Pancreas (tissue), 10 donors: ENCODE measurements around the gene RFX6. TPM values are rescaled to one million over a fixed set of nuclear protein-coding genes. Genes with fewer than 3 reads are reported as not detected.

ENCODE experiments used
- ATAC-seq, 4 donors: fragments of 200-7000 bp; cut with Tn5 transposase; one replicate each; pipeline versions ENCODE4 v1.8.0 to v1.9.1; 2020; ENCODE audit warnings: mild to moderate bottlenecking in 4 of 4, moderate library complexity in 4 of 4
- DNase-seq, 6 donors: peaks; one replicate each; pipeline ENCODE4 v3.0.0-alpha.2; 2020
- FAIRE-seq: peaks from 2 replicates; lab custom pipeline; 2012; peaks lifted over from hg19 to GRCh38; lab: Jason Lieb, UNC
- H3K27ac ChIP-seq, 4 donors: fragments of 200-600 bp; sonication (generic); 1 replicate in 3 of 4; 2 replicates in 1 of 4; pipeline versions ENCODE4 v1.5.0 to v1.8.0; 2020
- H3K27me3 ChIP-seq, 4 donors: fragments of 200-600 bp; one replicate each; pipeline ENCODE4 v1.8.0; 2021
- H3K36me3 ChIP-seq, 3 donors: fragments of 200-600 bp; sonication (generic) in 1 of 3; one replicate each; pipeline versions ENCODE4 v1.5.0 to v1.8.0; 2020 to 2021
- H3K4me1 ChIP-seq, 3 donors: fragments of 200-600 bp; one replicate each; pipeline ENCODE4 v1.8.0; 2021
- H3K4me3 ChIP-seq, 4 donors: fragments of 200-600 bp; sonication (generic) in 2 of 4; one replicate each; pipeline versions ENCODE4 v1.5.0 to v1.8.0; 2020 to 2021
- H3K9me3 ChIP-seq, 4 donors: fragments of 200-600 bp; one replicate each; pipeline ENCODE4 v1.8.0; 2021
- WGBS, 2 donors: extraction: QIAGEN DNeasy Blood & Tissue Kit; methylation state at CpG; one replicate each; pipeline ENCODE4 v1.1.7; 2013; 5-methylcytosine and 5-hydroxymethylcytosine counted together
- intact Hi-C, 3 donors: fragments of 100-400 bp; cut with DNase I; formaldehyde crosslinking; loops; one replicate each; pipeline versions ENCODE4 v1.11.1 to v1.14.2; 2022
- polyA plus RNA-seq, 2 donors: library from polyadenylated mRNA; stranded (reverse); fragments of 200-250 nt; gene quantifications; one replicate each; pipeline ENCODE4 v1.2.3, GENCODE V29; 2013
- total RNA-seq, 6 donors: library from RNA; stranded (reverse); fragmentation: NEBNext Ultra II Directional in 4 of 6; extraction: Animal tissue kit (Norgen Biotek cat#: 25700) in 4 of 6; gene quantifications; one replicate each; pipeline versions ENCODE4 v1.2.1 to v1.2.4, GENCODE V29; 2021 to 2023
- TF ChIP-seq, protein P1 (sequence below), 4 donors: fragments of 200-600 bp; sonication (generic) in 3 of 4; IDR thresholded peaks; one replicate each; pipeline versions ENCODE4 v1.5.0 to v1.8.0; 2021; ENCODE audit warnings: antibody characterized with exemption in 4 of 4
- donor health status: healthy with polysubstance abuse.
- donor health status: DM: no; HTN: no; CAD: no; lungs with moderate emphysema.
- donor health status: DM: no; HTN: no; CAD: no.
- donor health status: control.
- donor health status: control.
- donor health status: Bipolar disorder and iron deficiency.
- donor health status: DM: yes; HTN: yes; CAD: no.
- donor health status: DM: no; HTN: no; CAD: no.
- donor health status: DM: no; HTN: no; CAD: no.
- donor health status: DM: yes; HTN: yes; CAD: no.

The RFX6 gene
- total and polyA plus RNA-seq, 8 donors: 0.51 to 20.8 (median 2.3) TPM

DNA sequence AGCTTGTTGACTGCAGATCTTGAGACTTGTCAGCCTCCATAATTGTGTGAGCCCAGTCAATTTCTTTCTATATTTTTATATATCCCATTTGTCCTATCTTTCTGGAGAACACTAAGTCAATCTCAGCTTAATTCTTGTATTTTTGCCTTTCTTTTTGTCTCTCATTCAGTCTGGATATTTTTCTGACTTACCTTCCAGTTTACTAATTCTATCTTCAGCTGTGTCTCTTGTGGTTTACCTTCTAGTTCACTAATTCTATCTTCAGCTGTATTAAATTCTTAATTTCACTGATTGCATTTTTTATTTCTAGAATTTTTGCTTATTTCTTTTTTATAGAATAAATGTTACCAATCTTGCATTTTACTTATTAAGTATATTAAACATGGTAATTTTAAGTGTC, 17.8 kb upstream of the RFX6 start:
- ATAC-seq (no peak), FAIRE-seq (no peak), DNase-seq (no peak)
- Histone ChIP-seq H3K27ac (no peak overlapping the region), H3K9me3 (no peaks in the 10 kb centered on the region), H3K4me1 (no peaks in the 10 kb centered on the region), H3K27me3 (no peaks in the 10 kb centered on the region), H3K4me3 (no peak overlapping the region), H3K36me3 (no peaks in the 10 kb centered on the region)
- intact Hi-C loops: no loop called here
- TF ChIP-seq, protein P1, sequence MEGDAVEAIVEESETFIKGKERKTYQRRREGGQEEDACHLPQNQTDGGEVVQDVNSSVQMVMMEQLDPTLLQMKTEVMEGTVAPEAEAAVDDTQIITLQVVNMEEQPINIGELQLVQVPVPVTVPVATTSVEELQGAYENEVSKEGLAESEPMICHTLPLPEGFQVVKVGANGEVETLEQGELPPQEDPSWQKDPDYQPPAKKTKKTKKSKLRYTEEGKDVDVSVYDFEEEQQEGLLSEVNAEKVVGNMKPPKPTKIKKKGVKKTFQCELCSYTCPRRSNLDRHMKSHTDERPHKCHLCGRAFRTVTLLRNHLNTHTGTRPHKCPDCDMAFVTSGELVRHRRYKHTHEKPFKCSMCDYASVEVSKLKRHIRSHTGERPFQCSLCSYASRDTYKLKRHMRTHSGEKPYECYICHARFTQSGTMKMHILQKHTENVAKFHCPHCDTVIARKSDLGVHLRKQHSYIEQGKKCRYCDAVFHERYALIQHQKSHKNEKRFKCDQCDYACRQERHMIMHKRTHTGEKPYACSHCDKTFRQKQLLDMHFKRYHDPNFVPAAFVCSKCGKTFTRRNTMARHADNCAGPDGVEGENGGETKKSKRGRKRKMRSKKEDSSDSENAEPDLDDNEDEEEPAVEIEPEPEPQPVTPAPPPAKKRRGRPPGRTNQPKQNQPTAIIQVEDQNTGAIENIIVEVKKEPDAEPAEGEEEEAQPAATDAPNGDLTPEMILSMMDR (IDR thresholded peaks at IDR 0.05): no peak

DNA sequence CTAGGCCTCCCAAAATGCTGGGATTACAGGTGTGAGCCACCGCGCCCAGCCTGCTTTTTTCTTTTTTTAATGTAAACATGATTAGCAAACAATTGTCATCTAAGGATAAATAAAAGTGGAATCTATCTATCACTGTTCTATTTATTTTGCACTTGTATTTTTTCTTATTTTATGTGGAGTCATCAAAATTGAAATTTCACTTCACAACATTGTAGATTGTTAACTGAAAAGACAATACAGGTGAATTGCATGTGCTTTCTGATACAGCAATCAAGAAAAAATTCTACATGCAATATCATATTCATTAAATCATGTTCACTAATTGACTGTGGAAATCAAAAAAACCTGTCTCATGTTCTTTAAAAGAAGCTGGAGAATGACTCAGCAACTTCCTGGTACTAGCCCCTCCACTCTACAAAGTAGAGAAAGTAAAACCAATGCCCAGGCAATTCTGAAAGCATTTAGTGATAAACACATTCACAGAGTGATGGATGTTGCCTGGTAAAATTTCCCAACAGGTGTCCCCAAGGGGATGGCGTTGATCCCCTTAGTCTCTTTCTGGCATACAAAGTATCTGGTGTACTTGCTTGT, 10.7 kb upstream of the RFX6 start:
- Histone ChIP-seq H3K27me3 (no peaks in the 10 kb centered on the region), H3K4me1 (no peaks in the 10 kb centered on the region), H3K4me3 (no peak overlapping the region), H3K36me3 (no peaks in the 10 kb centered on the region), H3K9me3 (no peaks in the 10 kb centered on the region), H3K27ac (no peak overlapping the region)
- intact Hi-C loops: no loop called here
- 80 to 94% methylated on average over 3 of the region's 3 CpGs for WGBS, 2 donors
- DNase-seq (no peak), ATAC-seq (peak in 1 of 4 donors; percentile 12), FAIRE-seq (no peak)
- TF ChIP-seq, protein P1 (IDR thresholded peaks at IDR 0.05): no peak

DNA sequence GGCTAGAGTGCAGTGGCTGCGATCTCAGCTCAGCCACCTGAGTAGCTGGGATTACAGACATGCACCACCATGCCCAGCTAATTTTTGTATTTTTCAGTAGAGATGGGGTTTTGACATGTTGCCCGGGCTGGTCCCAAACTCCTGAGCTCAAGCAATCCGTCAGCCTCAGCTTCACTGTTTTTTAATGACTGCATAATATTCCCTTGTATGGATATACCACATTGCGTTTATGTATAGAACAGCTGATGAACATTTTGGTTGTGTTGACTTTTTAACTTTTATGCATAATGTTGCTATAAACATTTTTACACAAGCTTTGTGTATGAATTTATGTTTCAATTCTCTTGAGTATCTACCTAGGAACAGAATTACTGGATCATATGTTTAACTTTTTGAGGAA, 4.3 kb upstream of the RFX6 start:
- no peaks in the 10 kb centered on the region for H3K36me3 ChIP-seq
- H3K9me3 ChIP-seq: no peaks in the 10 kb centered on the region
- peaks cover 0 to 6% (median 0%) of the 10 kb centered on the region in 3 donors for H3K4me1 ChIP-seq
- no peak overlapping the region for H3K27ac ChIP-seq
- FAIRE-seq (no peak), DNase-seq (no peak), ATAC-seq (no peak)
- WGBS, 2 donors: 81 to 89% methylated on average over 4 of the region's 4 CpGs
- TF ChIP-seq, protein P1 (IDR thresholded peaks at IDR 0.05): no peak
- H3K4me3 ChIP-seq: no peak overlapping the region
- peaks cover 0 to 1% (median under 1%) of the 10 kb centered on the region in 4 donors for H3K27me3 ChIP-seq
- intact Hi-C loops: loop anchor here in 1 of 3 donors (10.0 kb wide), 1 partner anchor 92 kb away; no protein-coding TSS in a partner anchor

DNA sequence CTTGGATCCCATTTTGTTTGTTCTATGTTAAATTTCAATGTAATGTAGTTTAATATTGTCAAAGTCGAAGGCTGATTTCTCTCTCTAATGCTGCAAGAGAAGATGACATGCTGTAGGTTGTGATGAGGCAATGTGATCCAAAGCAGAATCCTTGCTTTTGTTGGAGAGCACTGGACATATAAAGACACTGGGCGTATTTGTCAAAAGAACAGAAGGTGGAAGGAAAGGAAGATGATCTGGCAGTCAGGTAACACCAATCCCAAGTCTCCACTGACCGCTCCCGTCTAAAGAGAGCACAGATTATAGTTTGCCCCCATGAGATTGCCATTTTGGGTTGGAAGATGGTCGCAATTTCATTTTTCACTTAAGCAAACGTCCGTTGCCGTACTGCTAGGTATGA, 935 bp upstream of the RFX6 start:
- no peak for FAIRE-seq
- Histone ChIP-seq H3K36me3 (no peaks in the 10 kb centered on the region), H3K4me3 (peak overlapping the region in 1 of 4 donors; percentile 62), H3K27ac (peak overlapping the region in 1 of 4 donors; percentile 4), H3K27me3 (peaks cover 0 to 18% (median 9%) of the 10 kb centered on the region in 4 donors), H3K9me3 (no peaks in the 10 kb centered on the region), H3K4me1 (peaks cover 0 to 8% (median 0%) of the 10 kb centered on the region in 3 donors)
- ATAC-seq: peak in 1 of 4 donors; percentile 28
- DNase-seq: no peak
- WGBS, 2 donors: 40 to 43% methylated on average over 8 of the region's 8 CpGs
- TF ChIP-seq, protein P1 (IDR thresholded peaks at IDR 0.05): no peak
- intact Hi-C loops: loop anchor here in 1 of 3 donors (10.0 kb wide), 1 partner anchor 89 kb away; no protein-coding TSS in a partner anchor

DNA sequence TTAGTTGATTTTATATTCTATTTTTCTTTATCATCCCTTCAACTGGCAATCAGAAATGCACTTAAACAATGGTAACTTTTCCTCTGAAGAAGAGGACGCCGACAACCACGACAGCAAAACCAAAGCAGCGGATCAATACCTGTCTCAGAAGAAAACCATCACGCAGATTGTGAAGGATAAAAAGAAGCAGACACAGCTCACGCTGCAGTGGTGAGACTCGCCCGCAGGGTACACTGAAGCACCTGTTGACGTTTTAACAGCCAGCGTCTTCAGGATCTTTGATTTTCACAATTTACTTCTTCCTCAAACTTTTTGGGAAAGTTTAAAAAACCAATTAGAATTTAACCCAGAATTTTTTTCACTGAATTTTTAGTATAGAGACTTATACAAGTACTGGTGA, 701 bp downstream of the RFX6 start:
- Histone ChIP-seq H3K4me1 (peaks cover 0 to 8% (median 0%) of the 10 kb centered on the region in 3 donors), H3K27me3 (peaks cover 0 to 18% (median 9%) of the 10 kb centered on the region in 4 donors), H3K9me3 (no peaks in the 10 kb centered on the region), H3K27ac (no peak overlapping the region), H3K36me3 (no peaks in the 10 kb centered on the region), H3K4me3 (peak overlapping the region in 3 of 4 donors; percentile 29 to 62 (median 43))
- 15 to 20% methylated on average over 10 of the region's 10 CpGs for WGBS, 2 donors
- FAIRE-seq (no peak), DNase-seq (no peak), ATAC-seq (peak in 3 of 4 donors; percentile 25 to 51 (median 48))
- TF ChIP-seq, protein P1 (IDR thresholded peaks at IDR 0.05): no peak
- intact Hi-C loops: loop anchor here in 1 of 3 donors (10.0 kb wide), 1 partner anchor 87 kb away; no protein-coding TSS in a partner anchor
